GM19328 (cell line): ENCODE measurements around the gene C18orf32.
A peak's percentile ranks its signal among the peaks of the same experiment; 100 is the strongest.
"Not testable (repeated sequence)": the region's sequence is repeated elsewhere in the genome, so short reads cannot be mapped to it uniquely, and the experiment has no call there.

Source experiments
- ATAC-seq: cut with Tn5 transposase; IDR thresholded peaks from one replicate; pipeline ENCODE4 v1.9.1; 2021; ENCODE audit warnings: mild to moderate bottlenecking, moderate library complexity; ENCODE audit not compliant: unreplicated experiment

The C18orf32 gene

DNA sequence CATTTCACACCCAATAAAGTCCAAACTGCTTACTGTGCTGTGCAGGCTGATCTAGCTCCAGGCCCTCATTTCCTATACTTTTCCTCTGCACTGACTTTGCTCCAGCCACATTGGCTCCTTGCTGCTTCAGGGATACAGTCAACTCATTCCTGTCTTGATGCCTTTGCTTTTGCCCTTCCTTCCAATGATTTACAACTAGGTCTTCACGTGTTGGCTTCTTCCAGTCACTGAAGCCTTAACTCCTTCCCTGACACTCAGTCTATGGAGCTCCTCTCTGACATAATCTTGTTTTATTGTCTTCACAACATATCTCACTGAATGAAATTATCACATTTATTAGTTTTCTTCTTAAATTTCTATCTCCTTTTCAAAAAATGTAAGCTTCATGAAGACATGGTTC, 16.9 kb upstream of the C18orf32 start:
- ATAC-seq = no peak

DNA sequence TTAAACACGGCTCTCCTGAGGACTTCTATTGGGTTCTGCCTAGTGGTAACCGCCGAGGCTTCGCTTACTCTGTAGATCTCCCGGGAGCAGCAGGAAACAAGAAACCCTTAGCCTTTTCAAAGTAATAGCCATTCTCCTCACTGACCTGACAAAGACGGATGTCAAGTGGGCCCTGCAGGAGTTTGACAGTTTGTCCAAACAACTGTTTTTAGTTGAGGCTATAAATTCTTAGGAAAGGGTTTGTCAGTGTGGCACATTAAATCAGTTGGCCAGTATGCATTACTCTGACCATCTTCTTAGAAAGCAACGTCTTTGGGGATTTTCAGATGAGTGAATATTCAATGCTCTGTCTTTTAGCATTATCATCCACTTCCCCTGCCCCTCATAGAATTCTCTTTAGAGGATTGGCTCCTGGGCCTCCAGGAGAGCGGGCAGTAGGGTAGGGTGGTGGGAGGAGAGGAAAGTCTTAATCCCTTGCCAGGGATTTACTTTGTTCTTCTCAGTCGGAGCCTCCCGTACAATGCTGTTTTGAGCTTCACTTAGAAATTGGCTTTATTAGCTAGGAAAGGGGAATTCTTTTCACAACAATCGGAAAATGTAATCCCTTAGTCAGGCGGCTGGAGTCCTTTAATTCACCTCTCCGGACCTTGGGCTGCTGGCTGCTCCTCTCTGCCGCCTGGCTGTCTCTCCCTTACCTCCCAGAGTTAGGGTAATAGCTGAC, 13.3 kb upstream of the C18orf32 start:
- ATAC-seq = no peak

DNA sequence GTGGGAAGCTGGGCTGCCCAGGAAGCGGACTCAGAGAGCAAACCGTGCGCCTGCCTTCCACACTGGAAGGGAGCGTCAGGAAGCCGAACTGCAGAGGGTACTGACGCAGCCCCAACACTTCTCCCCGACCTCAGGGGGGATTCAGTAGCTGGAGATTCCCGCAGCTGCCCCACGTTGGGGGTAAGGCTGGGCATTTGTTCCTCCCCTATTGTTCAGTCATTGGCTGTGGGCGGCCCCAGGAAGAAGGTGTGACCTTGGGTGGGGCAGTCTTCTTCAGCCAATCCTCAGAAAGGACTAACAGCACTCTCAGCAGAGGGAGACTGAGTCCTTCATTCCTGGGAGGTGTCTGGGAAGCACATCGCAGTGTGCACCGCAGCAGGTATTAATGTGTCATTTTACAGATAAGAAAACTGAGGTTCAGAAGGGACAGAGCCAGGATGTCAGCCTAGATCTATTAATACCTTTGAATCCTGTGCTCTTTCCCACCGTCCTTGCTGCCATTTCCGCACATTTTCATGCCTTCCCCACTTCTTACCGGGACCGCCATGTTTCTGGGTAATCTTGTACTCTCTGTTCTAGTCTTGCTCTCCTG, 12.1 kb upstream of the C18orf32 start:
- no peak for ATAC-seq

DNA sequence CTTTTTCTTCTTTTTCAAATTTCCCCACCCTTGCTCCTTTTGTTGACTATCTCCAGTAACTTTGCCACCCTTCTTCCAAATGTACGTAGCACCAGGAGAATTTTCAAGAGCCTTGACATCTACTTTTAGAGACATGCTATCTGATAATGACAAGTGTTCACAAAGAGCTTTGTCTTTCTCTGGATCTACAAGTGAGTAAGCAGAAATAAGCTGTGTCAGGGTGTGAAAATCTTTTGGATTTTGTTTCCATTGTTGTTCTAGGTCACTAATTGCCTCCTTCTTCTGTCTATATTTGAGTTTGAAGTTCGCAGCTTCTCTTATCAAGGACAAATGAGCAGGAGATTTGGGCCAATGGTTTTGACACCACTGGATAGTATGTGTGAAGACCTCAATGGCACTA, 8.4 kb upstream of the C18orf32 start:
- ATAC-seq = no peak

DNA sequence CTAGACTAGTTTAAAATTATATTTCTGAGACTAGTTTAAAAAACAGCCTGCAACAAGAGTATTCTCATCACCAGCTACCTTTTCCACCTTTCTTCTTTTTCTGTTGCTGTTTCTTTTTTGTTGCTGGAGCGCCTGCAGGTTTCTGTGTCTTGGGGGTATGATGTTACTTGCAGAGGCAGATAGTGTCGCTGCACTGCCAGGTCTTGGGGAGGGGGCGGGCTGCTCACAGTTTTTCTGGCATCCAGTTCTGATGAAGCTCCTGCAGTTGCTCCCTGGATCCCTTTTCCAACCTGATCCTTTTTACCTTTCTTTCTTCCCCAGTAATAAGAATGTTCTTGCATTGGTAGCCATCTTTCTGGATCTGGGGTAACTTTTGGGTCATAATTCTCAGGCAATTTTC, 8.0 kb upstream of the C18orf32 start:
- ATAC-seq = no peak

DNA sequence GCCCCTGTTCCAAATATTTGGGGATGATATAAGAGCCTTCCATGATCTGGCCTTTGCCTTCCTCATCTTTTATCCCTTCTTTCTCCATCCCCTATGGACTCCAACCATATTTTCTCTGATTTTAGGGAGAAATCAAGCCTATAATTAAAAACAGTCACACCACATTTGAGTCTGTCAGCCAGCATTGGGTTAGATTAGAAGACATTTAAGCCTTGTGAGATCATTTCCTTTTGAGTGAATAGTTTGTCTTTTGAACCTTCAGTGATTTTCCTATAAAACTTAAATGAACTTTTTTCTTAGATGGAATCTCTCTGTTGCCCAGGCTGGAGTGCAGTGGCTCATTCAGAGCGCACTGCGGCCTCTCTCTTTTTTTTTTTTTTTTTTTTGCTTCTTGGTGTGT, 7.6 kb upstream of the C18orf32 start:
- no peak for ATAC-seq

DNA sequence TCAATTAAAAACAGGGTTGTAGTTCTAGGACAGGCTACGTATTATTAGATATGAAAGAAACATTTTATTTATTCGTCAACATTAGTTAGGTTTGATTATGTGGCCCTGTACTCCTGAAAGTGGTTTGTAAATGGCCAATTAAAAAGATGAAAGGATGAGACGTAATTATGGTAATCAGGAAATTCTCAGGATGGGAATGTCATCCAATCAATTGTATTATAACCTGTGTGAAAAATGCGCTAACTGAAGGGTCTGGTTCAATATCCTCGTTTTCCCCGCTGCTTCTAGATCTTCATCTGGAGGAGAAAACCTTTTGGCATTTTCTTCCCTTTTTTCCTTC, 5.6 kb upstream of the C18orf32 start:
- ATAC-seq = no peak

DNA sequence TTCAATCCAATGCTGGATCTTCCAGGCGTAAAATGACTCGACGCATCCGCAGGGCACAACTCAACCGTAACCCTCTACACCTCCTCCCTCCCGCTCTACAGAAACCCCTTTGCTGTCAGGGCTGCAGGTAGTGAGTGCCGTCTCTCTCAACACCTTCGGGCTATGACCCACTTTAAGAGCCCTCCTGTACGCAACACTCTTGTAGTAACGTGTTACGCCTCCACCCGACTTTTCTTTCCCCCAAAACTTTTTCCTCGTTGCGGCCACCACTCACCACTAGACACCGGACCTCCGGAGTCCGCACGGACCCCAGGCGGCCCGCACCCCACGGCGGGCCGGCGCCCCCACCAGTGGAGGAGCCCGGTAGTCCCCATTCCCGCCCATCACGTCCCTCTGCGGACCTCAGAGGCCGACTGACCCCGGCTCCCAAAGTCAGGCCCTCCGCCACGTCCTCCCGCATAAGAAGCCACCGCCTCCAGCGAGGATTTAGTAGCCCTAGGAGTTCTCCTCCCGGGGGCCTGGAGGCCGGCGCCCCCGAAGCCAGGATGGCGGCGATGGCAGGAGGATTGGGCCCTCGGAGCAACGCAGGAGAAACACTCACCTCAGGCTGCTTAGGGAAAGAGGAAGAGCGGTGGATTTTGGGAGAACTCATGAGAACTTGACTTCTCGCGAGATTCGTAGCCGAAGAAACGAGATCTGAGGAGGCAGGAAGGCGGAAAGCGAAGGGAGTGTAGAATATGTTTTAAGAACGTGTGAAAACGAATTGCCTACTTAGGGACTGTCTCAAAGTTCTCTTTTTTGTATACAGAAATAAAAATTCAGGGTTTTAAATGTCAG, 5.0 kb upstream of the C18orf32 start, which contains the start of gene RPL17:
RPL17 (minus strand) TSS at position 609 of the 837 bp plus-strand sequence.
- peak; percentile 58 for ATAC-seq

DNA sequence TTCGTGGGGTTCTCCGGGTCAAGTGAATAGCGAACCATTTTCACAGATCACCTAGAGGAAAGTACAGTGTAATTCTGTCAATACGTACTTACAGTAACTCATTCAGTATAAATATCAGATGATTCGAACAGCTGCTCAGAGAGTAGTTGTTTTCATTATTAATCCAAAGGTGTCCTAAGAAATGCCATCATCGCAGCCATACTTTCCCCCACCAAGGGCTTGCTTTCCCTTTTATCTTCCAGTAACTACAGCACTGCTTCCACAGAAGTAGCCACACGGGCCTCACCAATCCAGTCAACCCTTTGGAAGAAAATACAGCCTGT, 4.5 kb upstream of the C18orf32 start:
- no peak for ATAC-seq

DNA sequence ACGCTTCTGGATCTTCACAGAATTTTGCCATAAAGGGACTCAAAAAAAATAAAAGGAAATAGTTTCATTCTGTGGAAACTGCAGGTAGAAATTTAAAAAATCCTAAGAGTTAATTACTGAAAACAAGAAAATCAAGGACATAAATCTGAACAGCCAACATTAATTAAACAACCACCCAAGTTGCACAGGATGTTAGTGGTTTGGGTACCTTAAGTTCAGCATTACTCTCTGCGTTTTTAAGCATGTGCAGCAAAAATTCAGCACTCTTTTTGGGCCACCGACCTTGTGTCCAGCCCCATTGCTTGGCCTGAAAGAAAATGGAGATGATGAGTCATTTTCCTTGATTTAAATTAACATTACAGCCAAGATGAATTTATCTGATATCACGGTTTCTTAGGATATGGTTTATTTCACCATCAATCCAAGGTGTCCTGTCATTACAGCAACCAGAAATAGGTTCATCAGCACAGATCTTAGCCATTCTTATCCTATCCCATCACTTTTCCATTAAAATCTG, 3.3 kb upstream of the C18orf32 start:
- no peak for ATAC-seq

DNA sequence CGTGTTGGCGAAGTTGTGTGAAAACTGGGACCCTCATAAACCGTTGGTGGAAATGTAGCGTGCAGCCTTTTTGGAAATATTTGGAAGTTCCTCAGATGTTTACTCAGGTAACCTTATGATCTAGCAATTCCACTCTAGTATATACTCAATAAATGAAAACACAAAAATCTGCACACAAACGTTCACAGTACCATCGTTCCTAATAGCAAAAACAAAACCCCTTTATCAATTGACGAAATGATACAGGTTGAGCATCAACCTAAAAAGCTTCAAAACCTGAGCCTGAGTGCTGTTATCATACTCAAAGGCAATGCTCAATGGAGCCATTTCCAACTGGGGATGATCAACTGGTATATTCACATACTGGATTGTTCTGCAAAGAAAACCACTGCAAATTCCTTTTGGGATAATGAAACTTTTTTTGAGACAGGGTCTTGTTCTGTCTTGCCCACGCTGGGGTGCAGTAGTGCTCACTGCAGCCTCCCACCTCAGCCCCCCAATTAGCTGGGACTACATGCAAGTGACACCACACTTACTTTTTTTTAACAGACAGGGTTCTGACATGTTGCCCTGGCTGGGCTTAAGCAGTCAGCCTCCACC, 777 bp upstream of the C18orf32 start:
- no peak for ATAC-seq

DNA sequence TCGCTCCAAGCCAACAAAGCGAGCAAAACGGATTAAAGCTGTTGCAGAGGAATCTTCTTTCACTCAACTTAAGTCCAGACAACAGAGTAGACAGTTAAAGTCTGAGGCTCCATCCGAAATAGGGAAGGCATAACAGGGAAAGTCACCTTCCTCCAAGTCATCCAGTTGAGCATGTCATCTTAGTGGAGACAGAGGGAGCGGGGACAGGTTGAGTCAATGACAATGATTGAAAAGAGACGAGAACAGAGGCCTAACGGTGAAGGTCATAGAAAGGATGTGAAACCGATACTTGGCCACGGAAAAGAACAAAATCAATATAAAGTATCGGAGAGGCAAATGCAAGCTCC, 455 bp downstream of the C18orf32 start:
- peak; percentile 10 for ATAC-seq

DNA sequence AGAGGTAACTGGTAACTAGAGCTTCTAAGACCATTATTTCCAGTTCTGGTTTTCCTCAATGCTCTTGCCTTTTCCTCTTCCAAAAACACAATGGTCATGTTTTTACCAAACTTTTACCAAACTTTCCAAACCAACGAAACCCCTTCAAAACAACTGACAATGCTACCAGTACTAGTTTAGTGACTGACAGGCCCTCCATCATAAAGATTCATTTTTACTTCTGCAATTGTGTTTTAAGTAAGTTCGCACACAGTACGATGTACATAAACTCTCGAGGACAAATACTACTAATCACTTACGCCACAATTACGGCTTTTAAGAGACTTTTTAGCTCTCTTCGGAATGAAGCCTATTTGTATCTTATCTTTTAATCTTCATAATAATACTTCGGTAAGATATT, 900 bp downstream of the C18orf32 start:
- no peak for ATAC-seq

DNA sequence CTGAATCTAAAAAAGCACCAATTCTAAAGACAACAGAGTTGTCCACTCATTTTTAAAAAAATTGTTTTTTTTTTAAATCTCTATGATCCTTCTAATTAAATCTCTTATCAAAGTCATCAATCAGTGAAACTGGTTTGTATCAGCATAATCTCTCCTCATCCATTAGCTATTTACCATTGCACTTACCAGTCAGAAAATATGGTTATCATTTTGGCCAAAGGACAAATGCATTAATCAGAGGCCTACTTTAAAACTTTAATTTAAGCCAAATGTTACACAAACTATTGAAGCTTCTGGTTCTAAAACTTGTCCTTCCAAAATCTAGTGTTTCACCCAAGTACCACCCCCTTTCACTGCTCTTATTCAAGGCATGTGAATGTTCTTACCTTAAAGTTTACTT, 3.8 kb downstream of the C18orf32 start:
- no peak for ATAC-seq

DNA sequence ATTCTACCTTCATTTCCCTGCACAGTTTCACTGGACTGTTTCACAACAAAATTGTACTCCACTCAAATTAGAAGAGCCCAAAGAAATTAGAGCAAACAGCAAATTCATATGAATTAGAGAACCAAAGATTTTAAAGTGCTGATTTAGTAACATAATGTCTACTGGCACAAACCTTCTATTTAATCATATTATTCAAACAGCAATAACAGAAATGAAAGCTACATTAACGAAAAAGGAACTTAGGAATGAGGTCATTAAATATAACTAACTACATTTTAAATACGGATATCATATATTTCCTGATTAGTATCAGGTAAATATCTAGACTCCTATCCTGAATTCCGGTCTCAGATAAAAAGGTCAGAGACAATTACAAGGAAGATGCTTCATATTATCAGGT, 5.1 kb downstream of the C18orf32 start:
- ATAC-seq = no peak

DNA sequence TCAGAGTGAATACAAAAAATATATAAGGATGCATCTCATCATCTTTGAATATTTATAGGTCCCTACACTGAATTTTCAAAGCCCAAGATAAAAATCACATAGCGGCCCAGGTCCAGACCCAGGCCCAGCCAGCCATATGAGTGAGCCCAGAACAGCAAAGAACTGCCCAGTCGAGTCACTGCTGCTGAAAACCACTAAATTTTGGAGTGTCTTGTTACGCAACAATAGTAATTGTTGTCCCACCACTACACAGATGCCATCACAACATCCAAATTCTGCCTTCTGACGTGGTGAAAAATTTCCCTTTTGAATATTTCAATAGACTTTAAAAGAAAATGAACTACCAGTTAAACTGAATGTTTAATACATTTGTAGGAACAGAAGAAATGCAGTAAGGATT, 5.7 kb downstream of the C18orf32 start:
- no peak for ATAC-seq

DNA sequence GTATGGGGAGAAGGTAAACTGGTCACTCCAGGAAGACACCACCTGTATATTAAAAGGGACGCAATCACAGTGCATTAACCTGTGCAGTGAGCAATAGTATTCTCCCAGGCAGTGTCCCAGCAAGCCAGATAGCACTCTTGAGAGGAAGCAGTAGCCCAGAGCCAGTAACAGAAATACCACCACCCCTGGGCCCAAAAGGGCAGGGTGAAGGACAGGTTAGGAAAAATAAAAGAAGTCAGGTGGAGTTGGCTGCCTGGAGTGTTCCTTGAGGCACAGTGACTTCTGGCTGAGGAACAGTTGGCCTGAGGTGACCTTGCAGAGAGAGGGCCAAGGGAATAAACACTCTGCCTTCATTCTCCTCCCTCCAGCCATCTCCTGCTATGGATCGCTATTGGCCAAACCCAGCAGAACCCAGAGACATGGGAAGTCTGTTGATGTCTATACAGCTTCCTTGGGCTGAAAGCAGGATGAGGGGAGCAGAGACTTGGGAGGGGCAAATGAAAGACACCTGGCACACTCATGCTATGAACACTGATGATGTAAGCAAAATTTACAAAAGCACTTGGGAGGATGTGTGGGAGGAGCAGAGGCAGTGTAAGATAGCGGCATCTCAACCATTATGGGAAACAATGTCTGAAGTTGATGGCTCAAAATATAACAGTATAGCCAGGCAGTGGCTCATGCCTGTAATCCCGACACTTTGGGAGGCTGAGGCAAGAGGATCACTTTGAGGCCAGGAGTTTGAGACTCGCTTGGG, 7.5 kb downstream of the C18orf32 start:
- no peak for ATAC-seq

DNA sequence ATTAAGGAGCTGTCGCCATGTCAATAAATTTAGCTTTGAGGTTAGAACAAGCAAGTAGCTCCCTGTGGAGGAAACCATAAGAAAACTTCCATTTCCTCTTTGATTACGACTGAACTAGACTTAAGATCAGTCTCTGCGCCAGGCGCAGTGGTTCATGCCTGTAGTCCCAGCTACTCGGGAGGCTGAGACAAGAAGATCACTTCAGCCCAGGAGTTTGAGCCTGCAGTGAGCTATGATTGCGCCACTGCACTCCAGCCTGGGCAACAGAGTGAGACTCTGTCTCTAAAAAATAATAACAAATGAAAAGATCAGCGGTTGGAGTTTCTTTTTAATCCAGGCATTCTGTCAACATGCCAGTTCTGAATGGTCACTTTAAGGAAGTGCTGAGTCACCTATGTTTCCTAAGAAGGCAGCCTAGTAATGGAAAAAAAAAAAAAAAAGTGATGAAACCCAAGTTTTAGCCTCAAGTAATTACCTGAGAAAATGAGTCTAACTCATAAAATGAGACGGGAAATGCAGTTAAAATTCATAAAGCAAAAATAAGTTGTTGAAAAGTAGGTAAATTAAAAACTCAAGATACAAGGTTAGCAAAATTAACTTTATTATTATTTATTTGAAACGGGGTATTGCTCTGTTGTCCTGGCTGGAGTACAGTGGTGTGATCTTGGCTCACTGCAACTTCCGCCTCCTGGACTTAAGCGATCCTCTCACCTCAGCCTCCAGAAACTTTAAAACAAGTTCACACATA, 10.2 kb downstream of the C18orf32 start:
- ATAC-seq = no peak

DNA sequence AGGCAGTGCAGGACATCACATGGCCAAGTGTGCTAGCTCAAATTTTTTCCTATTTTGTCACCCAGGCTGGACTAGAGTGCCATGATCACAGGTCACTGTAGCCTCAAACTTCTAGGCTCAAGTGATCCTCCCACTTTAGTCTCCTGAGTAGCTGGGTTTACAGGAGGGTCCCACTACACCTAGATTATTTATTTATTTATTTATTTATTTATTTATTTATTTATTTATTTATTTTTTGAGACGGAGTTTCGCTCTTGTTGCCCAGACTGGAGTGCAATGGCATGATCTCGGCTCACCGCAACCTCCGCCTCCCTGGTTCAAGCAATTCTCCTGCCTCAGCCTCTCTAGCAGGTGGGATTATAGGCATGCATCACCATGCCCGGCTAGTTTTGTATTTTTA, 12.1 kb downstream of the C18orf32 start:
- ATAC-seq = not testable (repeated sequence)

DNA sequence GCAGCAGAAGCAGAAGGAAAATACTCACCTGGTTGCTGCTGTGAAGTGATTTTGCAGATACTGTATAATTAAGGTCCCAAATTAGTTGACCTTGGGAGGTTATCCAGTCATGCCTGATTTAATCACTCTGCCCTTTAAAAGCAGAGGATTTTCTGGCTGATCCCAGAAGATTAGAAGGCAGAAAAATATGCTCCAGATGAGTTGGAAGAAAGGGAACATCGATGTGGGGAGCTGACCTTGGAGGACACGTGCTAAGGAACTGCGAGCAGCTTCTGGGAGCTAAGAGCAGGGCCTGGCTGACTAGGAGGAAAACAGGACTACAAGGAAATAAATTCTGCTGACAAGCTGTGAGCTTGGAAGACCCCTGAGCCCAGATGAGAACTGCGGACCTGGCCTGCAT, 13.3 kb downstream of the C18orf32 start:
- ATAC-seq = no peak
